ENCODE results near the gene CAPN5. TPM values are rescaled to one million over a fixed set of nuclear protein-coding genes. Genes with fewer than 3 reads are reported as not detected.

The CAPN5 gene
- total and polyA plus RNA-seq, 4 donors = 6.5 to 25.8 (median 18.2) TPM

DNA sequence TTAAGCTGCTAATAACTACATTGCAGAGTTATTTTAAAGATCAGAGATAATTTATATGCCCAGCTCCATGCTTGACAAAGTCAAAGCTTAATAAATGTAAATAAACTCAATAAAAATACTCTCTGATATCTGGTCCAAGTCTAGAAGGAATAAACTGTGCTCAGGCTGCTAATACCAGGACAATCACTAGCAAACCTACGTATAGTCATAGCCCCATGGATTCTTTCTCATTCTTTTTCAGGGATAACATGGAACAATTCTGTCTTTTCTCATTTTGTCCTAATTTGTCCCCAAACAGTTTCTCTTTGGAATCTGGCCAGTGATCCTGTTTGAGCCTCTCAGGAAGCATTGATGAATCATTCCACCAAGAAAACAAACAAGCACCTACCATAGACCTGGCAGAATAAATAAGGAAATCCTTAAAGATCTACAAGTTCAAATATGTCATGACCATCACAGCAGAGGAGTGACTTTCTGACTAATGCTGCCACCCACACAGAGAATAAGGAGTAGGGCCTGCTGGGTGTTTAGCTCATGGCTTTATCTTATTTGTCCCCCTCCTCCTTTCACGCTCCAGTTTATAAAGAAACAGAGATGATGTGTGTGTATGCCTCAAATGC, 46.7 kb upstream of the CAPN5 start:
- no peak overlapping the region for H3K4me3 ChIP-seq (ENCODE audit: low read depth in 1 of 3, low read length in 3 of 3)
- DNase-seq (ENCODE audit: low spot score) = no peak
- peaks cover 0 to 4% (median 0%) of the 10 kb centered on the region in 4 donors for H3K36me3 ChIP-seq (ENCODE audit: control insufficient read depth in 4 of 4, insufficient read depth in 3 of 4, low read depth in 1 of 4, low read length in 3 of 4)
- H3K9ac ChIP-seq (ENCODE audit: low read depth in 1 of 2, low read length in 2 of 2) = no peak overlapping the region
- no peaks in the 10 kb centered on the region for H3K27me3 ChIP-seq (ENCODE audit: control insufficient read depth in 4 of 4, insufficient read depth in 4 of 4, low read length in 3 of 4)
- 82% methylated on average over 2 of the region's 2 CpGs for WGBS
- H3K27ac ChIP-seq (ENCODE audit: low read depth in 1 of 2, low read length in 2 of 2) = no peak overlapping the region
- TF ChIP-seq, protein P1, sequence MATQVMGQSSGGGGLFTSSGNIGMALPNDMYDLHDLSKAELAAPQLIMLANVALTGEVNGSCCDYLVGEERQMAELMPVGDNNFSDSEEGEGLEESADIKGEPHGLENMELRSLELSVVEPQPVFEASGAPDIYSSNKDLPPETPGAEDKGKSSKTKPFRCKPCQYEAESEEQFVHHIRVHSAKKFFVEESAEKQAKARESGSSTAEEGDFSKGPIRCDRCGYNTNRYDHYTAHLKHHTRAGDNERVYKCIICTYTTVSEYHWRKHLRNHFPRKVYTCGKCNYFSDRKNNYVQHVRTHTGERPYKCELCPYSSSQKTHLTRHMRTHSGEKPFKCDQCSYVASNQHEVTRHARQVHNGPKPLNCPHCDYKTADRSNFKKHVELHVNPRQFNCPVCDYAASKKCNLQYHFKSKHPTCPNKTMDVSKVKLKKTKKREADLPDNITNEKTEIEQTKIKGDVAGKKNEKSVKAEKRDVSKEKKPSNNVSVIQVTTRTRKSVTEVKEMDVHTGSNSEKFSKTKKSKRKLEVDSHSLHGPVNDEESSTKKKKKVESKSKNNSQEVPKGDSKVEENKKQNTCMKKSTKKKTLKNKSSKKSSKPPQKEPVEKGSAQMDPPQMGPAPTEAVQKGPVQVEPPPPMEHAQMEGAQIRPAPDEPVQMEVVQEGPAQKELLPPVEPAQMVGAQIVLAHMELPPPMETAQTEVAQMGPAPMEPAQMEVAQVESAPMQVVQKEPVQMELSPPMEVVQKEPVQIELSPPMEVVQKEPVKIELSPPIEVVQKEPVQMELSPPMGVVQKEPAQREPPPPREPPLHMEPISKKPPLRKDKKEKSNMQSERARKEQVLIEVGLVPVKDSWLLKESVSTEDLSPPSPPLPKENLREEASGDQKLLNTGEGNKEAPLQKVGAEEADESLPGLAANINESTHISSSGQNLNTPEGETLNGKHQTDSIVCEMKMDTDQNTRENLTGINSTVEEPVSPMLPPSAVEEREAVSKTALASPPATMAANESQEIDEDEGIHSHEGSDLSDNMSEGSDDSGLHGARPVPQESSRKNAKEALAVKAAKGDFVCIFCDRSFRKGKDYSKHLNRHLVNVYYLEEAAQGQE (IDR thresholded peaks at IDR 0.05) = no peak
- TF ChIP-seq FOXA2 (IDR thresholded peaks at IDR 0.05) (no peak), RXRA (IDR thresholded peaks at IDR 0.05) (no peak), RAD21 (IDR thresholded peaks at IDR 0.05) (no peak), SP1 (IDR thresholded peaks at IDR 0.05) (no peak), FOXA1 (IDR thresholded peaks at IDR 0.05) (no peak), GABPA (IDR thresholded peaks at IDR 0.05 in 1 of 2, conservative IDR thresholded peaks at IDR 0.05 in 1 of 2) (no peak), HNF4A (conservative IDR thresholded peaks at IDR 0.05) (no peak)
- H3K9me3 ChIP-seq (ENCODE audit: control insufficient read depth in 4 of 4, low read length in 3 of 4) = no peaks in the 10 kb centered on the region
- no peaks in the 10 kb centered on the region for H3K4me1 ChIP-seq (ENCODE audit: control insufficient read depth in 4 of 4, insufficient read depth in 4 of 4, low read length in 3 of 4)

DNA sequence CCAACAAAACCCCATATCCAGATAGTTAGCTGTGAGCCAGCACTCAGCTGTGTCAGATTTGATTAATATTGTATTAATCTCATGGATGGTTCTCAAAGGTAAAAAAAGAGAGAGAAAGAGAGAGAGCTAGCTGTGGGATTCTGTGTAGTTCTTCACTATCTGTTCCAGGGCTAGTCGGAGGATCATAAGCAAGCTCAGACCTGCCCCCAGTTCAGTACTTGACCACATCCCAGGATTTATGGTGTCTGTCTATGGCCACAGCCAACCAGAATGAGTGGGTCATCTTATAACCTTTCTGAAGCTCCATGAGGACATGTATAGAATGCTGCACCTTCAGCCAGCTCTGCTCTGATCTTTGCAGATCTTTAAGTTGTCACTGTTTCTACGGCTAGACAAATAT, 46.0 kb upstream of the CAPN5 start:
- Histone ChIP-seq H3K4me3 (ENCODE audit: low read depth in 1 of 3, low read length in 3 of 3) (no peak overlapping the region), H3K27ac (ENCODE audit: low read depth in 1 of 2, low read length in 2 of 2) (no peak overlapping the region), H3K9ac (ENCODE audit: low read depth in 1 of 2, low read length in 2 of 2) (no peak overlapping the region), H3K27me3 (ENCODE audit: control insufficient read depth in 4 of 4, insufficient read depth in 4 of 4, low read length in 3 of 4) (no peaks in the 10 kb centered on the region), H3K4me1 (ENCODE audit: control insufficient read depth in 4 of 4, insufficient read depth in 4 of 4, low read length in 3 of 4) (no peaks in the 10 kb centered on the region), H3K36me3 (ENCODE audit: control insufficient read depth in 4 of 4, insufficient read depth in 3 of 4, low read depth in 1 of 4, low read length in 3 of 4) (peaks cover 0 to 4% (median 0%) of the 10 kb centered on the region in 4 donors), H3K9me3 (ENCODE audit: control insufficient read depth in 4 of 4, low read length in 3 of 4) (no peaks in the 10 kb centered on the region)
- WGBS = over 99% methylated on average over 2 of the region's 2 CpGs
- TF ChIP-seq, protein P2, sequence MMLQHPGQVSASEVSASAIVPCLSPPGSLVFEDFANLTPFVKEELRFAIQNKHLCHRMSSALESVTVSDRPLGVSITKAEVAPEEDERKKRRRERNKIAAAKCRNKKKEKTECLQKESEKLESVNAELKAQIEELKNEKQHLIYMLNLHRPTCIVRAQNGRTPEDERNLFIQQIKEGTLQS (IDR thresholded peaks at IDR 0.05) = no peak
- TF ChIP-seq HNF4A (conservative IDR thresholded peaks at IDR 0.05) = no peak
- TF ChIP-seq, protein P3, sequence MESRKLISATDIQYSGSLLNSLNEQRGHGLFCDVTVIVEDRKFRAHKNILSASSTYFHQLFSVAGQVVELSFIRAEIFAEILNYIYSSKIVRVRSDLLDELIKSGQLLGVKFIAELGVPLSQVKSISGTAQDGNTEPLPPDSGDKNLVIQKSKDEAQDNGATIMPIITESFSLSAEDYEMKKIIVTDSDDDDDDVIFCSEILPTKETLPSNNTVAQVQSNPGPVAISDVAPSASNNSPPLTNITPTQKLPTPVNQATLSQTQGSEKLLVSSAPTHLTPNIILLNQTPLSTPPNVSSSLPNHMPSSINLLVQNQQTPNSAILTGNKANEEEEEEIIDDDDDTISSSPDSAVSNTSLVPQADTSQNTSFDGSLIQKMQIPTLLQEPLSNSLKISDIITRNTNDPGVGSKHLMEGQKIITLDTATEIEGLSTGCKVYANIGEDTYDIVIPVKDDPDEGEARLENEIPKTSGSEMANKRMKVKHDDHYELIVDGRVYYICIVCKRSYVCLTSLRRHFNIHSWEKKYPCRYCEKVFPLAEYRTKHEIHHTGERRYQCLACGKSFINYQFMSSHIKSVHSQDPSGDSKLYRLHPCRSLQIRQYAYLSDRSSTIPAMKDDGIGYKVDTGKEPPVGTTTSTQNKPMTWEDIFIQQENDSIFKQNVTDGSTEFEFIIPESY (IDR thresholded peaks at IDR 0.05) = no peak
- no peak for TF ChIP-seq YY1 (IDR thresholded peaks at IDR 0.05)
- TF ChIP-seq, protein P4, sequence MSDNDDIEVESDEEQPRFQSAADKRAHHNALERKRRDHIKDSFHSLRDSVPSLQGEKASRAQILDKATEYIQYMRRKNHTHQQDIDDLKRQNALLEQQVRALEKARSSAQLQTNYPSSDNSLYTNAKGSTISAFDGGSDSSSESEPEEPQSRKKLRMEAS (IDR thresholded peaks at IDR 0.05) = no peak
- TF ChIP-seq RXRA (IDR thresholded peaks at IDR 0.05) = no peak
- TF ChIP-seq GABPA (IDR thresholded peaks at IDR 0.05 in 1 of 2, conservative IDR thresholded peaks at IDR 0.05 in 1 of 2) = no peak
- TF ChIP-seq NR2F2 (IDR thresholded peaks at IDR 0.05) = no peak
- DNase-seq (ENCODE audit: low spot score) = no peak

Data from liver (tissue), 9 donors.